CD1c-positive myeloid dendritic cell (primary cell): ENCODE measurements around the gene GATD1.

Experiments
- DNase-seq: peaks from one replicate; pipeline ENCODE4 v3.0.0-alpha.2; 2016; ENCODE audit errors: extremely low spot score

Gene GATD1

GRCh38 chr11:812390-812789, 35.1 kb upstream of the GATD1 start:
- no peak for DNase-seq

DNA sequence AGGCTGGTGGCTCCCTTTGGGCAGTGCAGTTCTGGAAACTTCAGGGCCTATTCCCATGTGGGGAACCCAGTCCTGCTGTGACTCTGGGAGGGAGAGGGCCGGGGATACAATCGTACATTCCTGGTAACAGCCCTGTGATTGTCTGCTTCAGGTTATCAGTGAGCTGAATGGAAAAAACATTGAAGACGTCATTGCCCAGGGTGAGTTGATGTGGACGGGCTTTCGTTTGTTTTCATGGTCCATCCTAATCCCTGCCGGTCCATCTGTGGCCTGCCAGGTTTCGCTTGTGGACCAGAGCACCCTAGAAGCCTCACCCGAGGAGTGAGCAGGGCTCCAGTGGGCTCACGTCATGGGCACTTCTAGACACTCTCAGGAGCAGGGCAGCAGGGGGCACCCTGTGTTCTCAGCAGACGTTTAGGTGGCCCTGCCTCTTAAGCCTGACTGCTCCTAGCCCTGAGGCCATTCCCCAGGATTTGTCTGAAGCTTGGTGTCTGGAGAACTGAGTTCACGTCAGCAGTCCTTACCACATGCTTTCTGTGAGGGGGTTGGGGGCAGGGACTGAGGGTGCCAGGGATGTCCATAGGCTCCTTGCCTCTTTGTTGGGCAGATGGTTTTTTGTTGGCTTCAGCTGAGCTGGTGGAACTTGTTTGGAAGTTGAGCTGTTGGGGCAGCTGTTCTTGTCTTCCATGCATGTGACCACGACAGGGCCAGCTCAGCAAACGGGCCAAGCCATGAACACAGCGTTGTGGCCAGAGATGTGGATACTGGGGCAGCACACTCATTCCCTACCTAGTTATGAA, 34.4 kb upstream of the GATD1 start:
- DNase-seq = no peak

DNA sequence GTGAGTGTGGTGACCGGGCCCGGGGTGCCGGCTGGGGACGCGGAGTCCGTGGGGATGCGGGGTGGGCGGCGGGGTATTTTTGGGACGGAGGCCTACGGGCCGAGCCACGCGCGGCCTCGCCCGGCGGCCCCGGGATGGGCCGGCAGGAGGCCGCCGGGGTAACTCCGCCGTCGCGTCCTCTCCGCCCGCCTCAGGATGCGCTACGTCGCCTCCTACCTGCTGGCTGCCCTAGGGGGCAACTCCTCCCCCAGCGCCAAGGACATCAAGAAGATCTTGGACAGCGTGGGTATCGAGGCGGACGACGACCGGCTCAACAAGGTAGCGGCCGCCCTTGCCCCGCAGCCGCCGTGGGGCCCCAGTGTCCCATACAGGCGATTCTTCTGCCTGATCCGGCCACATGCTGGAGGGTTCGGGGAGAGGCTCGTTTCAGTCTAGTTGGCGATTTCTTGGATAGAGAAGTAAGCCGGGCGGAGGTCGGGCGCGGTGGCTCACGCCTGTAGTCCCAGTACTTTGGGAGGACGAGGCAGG, 32.8 kb upstream of the GATD1 start:
- no peak for DNase-seq

DNA sequence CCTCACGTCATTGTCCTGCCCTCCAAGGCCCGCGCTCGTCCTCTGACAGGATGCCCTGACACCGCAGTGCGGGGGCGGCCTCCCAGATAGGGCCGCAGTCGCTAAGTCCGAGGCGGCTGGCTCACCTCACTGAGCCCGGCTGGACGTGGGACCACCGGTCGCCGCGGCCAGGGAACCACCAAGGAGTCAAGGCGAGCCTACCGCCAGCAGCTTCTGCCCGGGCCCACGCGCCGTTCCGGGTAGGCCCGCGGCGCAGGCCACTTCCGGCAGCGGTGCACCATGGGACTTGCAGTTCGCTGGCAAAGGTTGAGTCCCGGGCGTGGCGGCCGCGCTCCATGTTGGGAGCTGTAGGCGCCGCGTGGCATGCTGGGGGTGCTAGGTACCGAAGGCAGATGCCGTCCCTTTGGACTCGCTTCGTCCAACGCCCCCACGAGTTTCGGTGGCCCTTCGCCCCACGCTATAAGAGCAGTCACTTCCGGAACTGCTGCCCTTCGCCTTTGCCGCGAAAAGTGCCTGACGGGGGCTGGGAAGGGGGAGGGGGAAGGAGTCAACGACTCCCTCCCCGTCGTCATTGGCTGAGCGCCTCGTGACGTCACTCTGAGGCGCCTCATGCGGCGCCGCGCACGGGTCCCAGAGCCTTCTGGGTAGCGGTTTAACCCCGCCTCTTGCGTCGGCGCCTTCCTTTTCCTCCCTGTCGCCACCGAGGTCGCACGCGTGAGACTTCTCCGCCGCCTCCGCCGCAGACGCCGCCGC, 32.2 kb upstream of the GATD1 start, which contains the start of gene RPLP2:
TSS of gene RPLP2 (plus strand) at position 681 of the 753 bp plus-strand sequence. CDS start 268 bp downstream, outside the sequence.
- DNase-seq = peak; percentile 99

DNA sequence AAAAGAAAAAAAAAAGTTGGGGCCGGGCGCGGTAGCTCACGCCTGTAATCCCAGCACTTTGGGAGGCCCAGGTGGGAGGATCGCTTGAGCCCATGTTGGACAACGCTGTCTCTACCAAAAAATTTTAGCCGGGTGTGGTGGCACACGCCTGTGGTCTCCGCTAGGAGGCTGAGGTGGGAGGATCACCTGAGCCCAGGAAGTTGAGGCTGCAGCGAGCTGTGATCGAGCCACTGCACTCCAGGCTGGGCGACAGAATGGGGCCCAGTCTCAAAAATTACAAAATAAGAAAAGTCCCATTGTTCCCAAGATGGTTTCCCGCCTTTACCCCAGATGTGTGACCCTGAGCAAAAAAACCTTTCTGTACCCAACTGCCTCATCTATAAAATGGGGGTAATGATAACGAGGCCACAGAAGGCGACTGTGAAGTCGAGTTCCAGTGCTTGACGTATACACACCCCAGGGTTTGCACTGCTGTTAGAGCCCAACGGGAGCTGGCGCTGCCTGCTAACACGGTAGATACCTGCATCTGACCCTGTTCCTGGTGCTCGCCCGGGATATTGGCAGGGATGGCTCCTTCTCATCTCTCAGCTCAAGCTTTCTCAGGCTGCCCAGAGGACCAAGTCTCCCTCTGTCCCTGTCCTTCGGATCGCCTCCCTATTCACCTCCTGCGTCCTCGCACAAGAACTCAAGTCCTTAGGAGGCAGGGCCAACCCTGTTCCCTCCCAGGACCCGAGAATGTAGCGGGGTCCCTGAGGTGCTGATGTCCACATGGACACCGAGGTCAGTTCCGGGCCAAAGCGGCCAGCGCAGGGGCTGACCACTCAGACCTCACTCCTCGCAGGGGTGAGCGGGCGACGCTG, 31.4 kb upstream of the GATD1 start:
- no peak for DNase-seq

DNA sequence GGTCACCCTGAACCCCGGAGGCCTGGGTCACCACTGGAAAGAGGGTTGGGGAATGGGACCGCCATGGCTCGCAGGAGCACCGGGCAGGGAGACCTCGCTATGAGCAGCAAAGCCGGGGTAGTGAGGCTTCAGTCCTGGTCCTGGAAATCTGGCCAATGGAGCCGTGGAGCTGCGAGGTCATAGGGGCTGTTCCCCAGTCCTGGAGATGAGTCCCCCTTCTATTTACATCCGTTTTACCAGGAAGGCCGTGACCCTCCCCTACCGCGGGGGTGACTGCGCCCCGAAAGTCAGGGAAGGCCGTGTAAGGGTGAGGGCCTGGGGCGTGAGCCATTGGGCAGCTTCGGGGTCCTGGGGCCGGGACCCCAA, 27.3 kb upstream of the GATD1 start:
- DNase-seq = no peak

GRCh38 chr11:803770-804598, 26.7 kb upstream of the GATD1 start:
- DNase-seq = no peak

DNA sequence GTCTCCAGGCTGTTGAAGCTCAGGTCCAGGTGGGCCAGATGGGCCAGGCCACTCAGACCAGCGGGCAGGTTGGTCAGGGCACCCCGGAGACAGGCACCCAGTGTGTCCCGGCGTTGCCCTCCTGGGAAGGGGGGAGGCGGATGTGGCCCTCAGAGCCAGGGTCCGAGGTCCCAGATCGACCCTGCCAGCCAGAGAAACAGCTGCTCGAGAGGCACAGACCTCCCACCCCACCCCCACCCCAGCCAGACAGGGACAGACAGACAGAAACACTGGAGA, 26.1 kb upstream of the GATD1 start:
- DNase-seq = no peak

DNA sequence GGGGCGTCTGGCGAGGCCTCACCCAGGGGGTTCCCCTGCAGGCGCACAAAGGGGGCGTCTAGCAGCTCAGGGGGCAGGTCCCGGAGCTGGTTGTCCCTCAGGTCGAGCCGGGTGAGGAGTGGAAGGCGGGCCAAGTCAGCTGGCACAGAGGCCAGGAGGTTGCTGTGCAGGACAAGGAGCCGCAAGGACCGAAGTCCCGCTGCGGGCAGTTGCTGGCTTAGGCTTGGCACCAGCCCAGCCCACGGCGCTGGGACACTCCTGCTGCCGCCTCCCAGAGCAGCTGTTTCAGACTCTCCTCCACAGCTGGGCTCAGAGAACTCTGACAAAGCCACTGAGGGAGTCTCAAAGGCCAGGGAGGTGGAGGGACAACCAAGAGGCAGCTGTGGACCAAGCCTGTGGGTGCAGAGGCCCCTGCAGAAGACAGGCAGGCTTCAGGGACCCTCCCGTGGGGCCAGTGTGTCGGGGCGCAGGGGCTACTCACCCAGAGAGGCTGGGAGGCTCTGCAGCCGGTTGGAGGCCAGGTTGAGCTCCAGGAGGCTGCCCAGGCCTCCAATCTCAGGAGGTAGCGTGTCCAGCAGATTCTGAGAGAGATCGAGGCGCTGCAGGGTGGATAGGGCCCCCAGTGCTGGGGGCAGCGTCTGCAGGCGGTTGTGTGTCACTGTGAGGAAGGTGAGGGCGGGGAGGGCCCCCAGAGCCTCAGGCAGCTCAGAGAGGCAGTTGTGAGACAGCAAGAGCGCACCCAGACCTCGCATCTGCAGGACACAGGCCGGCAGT, 25.6 kb upstream of the GATD1 start:
- DNase-seq = no peak

DNA sequence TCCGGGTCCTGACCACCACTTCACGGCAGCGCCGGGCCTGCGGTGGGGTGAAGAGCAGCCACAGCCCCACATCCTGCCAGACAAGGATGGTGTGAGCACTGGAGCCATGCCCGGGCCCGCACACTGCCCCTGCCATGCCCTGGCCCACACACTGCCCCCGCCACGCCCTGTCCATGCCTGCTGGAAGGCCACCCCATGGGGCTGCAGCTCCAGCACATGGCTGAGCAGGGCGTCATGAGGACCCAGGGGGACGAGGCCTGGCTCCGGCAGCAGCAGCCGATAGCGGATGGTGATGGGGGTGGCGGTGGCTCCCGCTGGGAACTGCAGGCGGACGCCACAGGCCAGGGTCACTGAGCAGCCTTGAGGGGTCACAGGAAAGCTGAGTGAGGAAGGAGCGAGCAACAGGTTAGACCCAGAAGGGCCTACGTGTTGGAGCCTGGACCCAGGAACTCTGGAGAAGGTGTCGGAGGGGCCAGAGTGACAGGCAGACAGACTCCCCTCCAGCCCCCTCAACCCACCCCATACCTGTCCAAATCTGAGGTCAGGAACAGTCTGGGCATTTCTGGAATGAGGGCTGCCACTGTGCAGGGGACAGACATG, 24.8 kb upstream of the GATD1 start:
- DNase-seq = no peak

- DNase-seq = no peak
These were observed 24.0 kb upstream of the GATD1 start for GRCh38 chr11:801097-801780.

DNA sequence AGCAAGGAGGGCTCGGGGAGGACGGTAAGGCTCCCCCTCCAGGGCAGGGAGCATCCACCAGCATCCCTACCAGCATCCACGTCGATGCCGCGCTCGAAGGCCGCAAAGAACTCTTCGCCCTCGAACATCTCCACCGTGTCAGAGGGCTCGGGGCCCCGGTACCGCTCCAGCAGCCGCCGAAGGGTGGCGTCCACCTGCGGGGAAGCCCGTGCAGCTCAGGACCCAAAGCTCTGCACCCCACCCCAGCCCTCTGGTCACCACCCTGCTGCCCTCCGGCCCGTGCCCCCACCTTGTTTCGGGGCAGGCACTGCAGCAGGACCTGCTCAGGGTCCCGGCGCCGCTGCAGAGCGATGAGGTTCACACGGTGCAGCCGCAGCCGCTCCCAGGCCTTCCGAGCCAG, 23.2 kb upstream of the GATD1 start:
- no peak for DNase-seq

DNA sequence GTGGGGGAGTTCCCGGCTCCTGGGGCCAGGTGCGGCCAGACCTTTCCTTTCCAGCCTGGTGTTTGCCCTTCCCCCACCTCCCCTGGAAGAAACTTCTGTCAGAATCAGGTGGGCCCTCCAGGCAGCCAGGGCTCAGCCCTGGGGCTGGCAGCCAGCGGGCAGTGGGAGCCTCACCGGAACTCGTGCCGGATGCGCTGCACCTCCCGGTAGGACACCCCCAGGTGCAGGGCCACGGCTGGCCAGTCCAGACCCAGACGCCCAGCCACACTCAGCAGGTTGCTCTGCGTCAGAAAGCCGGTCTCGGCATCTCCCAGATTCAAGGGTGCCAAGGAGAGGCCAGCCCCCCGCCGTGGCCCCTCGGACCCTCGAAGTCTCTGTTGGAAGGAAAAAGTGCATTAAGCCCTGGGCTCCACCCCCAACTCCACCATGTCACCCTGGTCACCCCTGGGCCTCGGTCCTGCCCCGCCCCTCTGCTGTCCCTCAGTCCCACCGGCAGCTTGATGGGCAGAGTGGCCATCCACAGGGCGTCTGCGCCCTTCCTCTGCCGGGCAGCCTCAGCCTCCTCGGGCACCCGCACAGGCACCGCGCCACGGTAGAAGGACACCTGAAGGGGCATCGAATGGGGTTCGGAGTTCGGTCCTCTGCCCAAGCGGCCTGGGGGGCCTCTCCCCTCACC, 22.5 kb upstream of the GATD1 start:
- DNase-seq = no peak

DNA sequence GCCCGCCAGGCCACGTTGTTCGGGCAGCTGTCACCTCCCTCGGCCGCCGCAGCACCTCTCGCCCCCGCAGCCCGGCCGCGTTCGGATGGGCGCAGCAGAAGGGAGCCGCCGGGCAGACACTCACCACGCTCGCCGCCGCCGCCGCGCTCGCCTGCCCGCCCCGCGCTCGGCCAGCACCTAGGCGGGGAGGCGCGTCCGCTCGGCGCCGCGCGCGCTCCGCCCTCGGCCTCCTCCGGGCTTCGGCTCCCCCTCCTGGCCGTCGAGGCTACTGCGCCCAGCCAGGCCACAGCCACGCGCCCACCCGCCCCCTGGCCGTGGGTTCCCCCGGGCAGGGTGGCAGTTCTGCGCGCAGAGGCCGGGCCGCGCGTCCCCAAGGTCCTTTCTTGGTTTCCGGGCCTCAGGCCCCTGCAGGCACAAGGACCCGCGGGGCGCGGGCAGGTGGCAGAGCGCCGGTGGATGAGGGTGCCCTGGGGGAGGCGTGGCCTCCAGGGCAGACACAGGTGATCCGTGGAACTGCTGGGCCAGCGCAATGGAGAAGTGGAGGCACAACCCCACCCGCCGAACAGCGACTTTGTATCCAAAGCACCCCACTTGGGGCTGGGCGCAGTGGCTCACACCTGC, 20.9 kb upstream of the GATD1 start, which contains the start of gene SLC25A22:
TSS of gene SLC25A22 (minus strand) at position 189 of the 621 bp plus-strand sequence. CDS start 3,275 bp downstream, outside the sequence.
- DNase-seq = peak; percentile 92

DNA sequence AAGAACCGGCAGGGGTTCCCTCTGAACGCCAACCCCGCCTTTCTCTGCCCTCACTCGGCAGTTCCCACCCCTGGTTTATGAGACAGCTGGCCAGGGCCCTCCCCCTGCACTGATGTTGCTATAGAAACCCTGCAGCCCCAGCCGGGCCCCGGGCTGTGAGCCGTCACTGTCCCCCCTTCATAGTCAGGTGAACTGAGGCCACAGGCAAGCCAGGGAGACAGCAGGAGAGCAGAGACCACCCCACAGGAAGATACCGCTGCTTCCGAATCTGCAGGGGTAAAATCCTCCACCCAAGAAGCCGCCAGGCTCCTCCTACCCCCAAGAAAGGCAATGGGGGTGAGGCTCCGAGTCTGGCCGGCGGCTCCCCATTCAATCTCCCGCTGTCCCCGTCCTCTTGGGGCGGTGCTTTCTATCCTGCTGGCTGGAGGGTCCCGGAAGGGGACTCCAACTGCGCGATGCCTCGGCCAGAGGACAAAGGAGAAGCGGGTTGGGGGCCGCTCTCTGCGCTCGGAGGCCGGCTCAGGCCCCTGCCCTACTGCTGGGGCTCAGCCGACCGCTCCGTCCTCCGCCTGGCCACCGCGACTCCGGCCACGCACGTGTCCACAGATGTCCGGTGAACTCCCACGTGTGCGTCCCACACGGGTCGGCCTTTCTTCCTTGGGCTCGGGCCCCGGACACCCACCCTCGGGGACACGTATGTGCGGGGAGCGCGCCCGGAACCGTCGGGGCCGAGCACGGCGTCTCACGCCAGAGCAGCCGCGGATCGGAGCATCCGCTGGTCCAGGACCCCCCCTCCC, 20.2 kb upstream of the GATD1 start:
- DNase-seq = peak; percentile 68

DNA sequence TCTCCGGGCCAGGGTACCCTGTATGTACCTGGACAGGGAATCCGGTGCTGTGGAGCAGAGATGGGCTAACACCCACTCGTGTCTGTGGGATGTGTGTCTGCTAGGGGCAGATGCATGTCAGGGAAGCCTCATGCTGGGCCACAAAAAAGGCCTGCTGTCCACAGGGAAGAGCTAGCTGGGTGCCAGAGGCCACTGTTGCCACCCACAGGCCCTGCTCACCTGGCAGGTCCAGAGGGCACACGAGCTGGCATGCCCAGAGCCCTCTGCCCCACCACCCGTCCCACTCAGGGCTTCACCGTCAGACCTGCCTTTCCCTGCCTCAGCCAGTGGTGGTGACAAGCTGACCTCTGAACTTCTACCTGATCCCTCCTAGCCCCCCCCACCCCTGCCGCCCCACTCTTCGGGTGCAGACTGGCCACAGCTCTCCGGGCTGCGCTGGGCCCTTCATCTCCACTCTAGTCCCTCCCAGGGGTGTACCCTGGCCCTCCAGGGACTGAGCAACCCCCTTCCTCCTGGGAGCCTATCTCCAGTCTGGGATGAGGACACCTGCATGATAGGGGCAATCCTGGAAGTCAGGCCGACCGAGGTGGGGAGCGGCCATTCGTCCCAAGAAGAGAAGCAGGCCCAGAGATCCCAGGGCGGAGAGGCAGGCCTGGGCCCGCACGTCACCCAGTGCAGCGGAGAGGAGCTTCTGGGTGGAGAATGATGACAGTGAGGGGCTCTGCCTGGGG, 19.4 kb upstream of the GATD1 start:
- no peak for DNase-seq
